ENCODE measurements around the gene LAMTOR2. TPM values are rescaled to one million over a fixed set of nuclear protein-coding genes. Genes with fewer than 3 reads are reported as not detected.
"Not testable (repeated sequence)": the region's sequence is repeated elsewhere in the genome, so short reads cannot be mapped to it uniquely, and the experiment has no call there.

Gene LAMTOR2
- total RNA-seq, 1 donor = 16.6 TPM

DNA sequence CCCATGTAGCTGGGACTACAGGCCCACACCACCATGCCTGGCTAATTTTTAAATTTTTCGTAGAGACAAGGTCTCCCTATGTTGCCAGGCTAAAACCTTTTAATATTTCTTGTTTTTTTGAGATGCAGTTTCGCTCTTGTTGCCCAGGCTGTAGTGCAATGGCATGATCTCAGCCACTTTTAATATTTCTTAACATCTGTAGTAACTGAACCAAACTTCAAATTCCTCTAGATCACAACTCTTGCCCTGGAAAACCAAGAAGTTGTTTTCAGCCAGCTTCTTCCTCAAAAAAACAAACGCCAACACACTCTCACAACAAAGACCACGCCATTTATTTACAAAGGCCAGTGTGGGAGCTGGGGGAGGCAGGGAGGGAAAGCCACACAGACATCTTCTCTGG lies 19.6 kb upstream of the LAMTOR2 start:
- H3K4me1 ChIP-seq (ENCODE audit: insufficient read depth, low read length); H3K27me3 ChIP-seq (ENCODE audit: insufficient read depth, low read length); H3K9me3 ChIP-seq (ENCODE audit: low read depth, low read length); H3K4me3 ChIP-seq (ENCODE audit: low read length): not testable (repeated sequence)

DNA sequence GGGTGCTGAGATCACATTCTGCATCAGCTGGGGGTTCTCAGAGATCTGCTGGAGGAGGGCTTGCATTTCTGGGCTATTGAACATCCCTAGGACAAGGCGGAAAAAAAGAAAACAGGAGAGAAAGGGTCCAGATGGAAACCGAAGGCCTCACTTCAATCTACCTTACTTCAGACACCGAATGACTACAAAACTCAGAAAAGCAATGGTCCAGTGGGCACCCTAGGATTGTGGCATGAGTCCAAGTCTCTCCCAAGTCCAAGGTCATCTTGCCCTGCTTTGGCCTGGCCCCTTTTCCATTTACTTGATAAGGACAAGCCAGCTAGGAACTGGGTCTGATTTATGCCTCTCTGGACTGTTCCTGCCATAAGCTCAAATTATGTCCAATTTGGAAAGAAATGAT lies 11.8 kb upstream of the LAMTOR2 start:
- Histone ChIP-seq H3K4me3 (ENCODE audit: low read length) (no peak overlapping the region), H3K9me3 (ENCODE audit: low read depth, low read length) (no peaks in the 10 kb centered on the region), H3K4me1 (ENCODE audit: insufficient read depth, low read length) (no peaks in the 10 kb centered on the region), H3K27me3 (ENCODE audit: insufficient read depth, low read length) (no peaks in the 10 kb centered on the region)

DNA sequence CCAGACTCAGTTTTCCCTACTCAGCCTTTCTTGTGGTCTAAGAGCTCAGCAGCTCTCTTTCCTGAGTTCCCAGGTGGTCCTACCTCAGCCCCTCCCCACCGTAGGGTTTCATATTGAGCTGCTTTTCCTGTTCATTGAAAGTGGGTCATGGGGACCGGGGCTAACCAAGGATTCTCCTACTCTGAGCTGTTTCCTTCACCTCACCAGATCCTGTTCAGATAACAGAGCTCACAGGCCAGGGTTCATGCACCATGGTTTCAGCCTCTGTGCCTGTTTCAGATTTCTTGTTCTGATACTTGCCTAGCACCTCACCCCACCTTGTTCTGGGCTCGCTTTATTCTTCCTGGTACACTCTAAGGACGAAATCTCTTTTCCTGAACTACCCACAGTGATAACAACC lies 9.5 kb upstream of the LAMTOR2 start:
- H3K27me3 ChIP-seq (ENCODE audit: insufficient read depth, low read length) = no peaks in the 10 kb centered on the region
- no peaks in the 10 kb centered on the region for H3K9me3 ChIP-seq (ENCODE audit: low read depth, low read length)
- no peaks in the 10 kb centered on the region for H3K4me1 ChIP-seq (ENCODE audit: insufficient read depth, low read length)
- no peak overlapping the region for H3K4me3 ChIP-seq (ENCODE audit: low read length)

DNA sequence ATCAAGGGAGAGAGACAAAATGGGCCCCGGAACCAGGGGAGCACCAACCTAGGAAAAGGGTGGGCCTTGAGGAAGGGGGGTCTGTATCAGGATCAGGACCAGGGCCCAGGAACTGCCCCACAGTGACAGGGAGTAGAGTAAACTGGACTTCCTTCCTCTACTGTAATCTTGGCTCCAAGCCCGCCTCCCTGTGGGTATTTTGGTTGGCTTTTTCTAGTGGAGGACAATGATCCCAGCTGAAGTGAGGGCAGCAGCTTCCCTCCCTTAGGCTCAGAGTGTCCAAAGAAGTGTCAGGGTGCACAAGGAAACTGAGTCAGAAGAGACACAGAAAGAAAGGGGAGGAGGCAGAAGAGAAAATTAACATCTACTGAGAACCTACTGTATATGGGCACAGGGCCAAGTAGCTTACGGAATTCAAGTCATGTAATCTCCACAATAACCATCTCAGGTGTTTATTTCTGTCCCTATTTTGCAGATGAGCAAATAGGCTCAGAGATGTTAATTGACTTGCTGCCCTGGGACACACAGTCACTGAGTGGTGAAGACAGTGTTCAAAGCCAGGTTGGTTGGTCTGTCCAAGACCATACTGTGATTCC lies 5.8 kb upstream of the LAMTOR2 start:
- no peak overlapping the region for H3K4me3 ChIP-seq (ENCODE audit: low read length)
- H3K4me1 ChIP-seq (ENCODE audit: insufficient read depth, low read length) = peaks cover 9% of the 10 kb centered on the region
- no peaks in the 10 kb centered on the region for H3K9me3 ChIP-seq (ENCODE audit: low read depth, low read length)
- no peaks in the 10 kb centered on the region for H3K27me3 ChIP-seq (ENCODE audit: insufficient read depth, low read length)

DNA sequence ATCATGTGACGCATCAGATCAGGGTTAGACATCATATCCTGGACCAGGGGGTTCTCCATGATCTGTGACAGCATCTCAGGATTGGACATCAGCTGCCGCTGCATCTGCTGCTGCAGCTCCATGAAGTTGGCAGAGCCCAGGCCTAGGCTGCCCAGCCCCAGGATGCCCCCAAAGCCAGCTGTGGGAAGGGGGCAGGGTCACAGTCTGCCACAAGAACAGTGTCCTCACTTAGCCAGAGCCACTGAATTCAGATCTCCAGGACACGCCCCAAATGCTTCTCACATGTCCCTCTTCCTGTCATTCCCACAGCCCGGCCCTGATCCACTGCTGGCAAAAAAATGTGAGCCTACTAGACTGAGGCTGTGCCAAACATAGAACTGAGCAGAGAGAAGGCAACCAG lies 4.2 kb upstream of the LAMTOR2 start:
- Histone ChIP-seq H3K9me3 (ENCODE audit: low read depth, low read length) (no peaks in the 10 kb centered on the region), H3K4me1 (ENCODE audit: insufficient read depth, low read length) (peaks cover 12% of the 10 kb centered on the region), H3K27me3 (ENCODE audit: insufficient read depth, low read length) (no peaks in the 10 kb centered on the region), H3K4me3 (ENCODE audit: low read length) (no peak overlapping the region)

DNA sequence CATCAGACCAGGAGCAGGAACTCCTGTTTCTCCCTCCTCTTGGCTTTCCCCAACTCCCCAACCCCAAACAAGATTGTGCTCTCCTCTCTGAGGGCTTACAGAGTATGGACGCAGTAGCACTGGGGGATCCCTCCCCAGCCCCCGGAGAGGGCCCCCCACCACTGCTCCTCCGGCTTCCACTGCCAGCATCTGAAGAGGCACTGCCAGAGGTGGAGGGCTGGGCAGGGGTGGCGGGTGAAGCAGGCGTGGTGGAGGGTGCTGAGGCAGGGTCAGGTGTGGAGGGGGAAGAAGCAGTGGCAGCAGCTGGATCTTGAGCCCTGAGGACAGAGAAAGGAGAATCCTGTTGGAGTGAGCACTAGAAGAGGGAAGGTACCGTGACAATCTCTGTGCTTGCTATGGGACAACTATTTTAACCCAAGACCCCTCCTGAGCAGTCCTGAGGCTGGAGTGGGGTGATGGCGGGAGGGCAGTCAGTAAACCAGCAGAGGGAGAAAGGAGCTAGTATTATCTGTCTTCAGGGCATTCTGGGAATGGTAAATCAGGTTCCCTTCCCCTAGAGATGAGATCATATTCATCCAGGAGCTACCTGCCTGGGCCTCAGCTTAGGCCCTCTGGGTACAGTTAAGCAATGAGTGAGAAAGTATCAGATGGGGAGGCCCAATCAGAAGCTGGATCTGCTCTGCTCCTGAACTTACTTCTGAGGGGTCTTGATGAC lies 3.4 kb upstream of the LAMTOR2 start:
- H3K4me1 ChIP-seq (ENCODE audit: insufficient read depth, low read length) = peaks cover 20% of the 10 kb centered on the region

DNA sequence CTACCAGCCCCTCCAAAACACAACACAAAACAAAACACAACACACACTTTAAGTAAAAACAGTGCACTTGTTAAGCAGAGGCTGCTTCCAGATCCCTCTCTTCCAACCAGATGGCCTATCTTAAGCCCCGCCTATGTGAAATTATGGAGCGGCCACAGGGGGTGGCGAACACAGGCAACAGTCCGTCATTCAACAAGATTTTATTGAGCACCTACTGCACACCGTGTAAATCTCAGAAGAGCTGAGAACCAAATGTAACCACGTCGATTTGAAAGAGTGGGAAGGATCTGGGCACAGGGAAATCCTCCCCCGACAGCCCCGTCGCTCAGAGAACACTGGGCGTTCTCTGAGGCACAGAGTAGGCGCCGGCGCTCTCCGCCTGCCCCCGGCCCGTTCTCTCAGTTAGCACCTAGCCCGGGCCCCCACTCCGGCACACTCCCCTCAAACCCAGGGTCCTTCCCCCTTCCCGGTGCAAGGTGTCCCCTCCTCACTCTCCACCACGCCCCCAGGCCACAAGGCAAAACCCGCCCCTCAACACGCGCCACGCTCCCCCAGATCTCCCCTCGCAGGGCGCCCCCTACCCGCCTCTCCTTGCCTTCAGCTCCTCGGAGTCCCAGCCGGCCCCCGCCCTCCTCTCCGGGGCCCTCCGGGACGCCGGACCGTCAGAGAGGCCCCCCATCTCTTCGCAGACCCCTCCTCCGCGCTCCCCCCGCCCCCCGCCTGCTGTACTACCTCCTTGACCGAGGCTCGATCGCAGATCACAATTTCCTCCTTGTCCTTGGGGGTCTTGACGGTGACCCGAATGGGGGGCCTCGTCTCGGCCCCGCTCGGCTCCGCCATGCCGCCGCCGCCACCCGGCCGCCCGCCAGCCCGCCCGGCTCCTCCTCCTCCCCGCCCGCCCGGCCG lies 1.5 kb upstream of the LAMTOR2 start:
- H3K27me3 ChIP-seq (ENCODE audit: insufficient read depth, low read length) = no peaks in the 10 kb centered on the region
- H3K9me3 ChIP-seq (ENCODE audit: low read depth, low read length) = no peaks in the 10 kb centered on the region
- H3K4me3 ChIP-seq (ENCODE audit: low read length) = peak overlapping the region; percentile 47
- H3K4me1 ChIP-seq (ENCODE audit: insufficient read depth, low read length) = peaks cover 24% of the 10 kb centered on the region

More for the DNA sequence above, 3.4 kb upstream of the LAMTOR2 start:
- Histone ChIP-seq H3K27me3 (ENCODE audit: insufficient read depth, low read length) (no peaks in the 10 kb centered on the region), H3K9me3 (ENCODE audit: low read depth, low read length) (no peaks in the 10 kb centered on the region), H3K4me3 (ENCODE audit: low read length) (no peak overlapping the region)

DNA sequence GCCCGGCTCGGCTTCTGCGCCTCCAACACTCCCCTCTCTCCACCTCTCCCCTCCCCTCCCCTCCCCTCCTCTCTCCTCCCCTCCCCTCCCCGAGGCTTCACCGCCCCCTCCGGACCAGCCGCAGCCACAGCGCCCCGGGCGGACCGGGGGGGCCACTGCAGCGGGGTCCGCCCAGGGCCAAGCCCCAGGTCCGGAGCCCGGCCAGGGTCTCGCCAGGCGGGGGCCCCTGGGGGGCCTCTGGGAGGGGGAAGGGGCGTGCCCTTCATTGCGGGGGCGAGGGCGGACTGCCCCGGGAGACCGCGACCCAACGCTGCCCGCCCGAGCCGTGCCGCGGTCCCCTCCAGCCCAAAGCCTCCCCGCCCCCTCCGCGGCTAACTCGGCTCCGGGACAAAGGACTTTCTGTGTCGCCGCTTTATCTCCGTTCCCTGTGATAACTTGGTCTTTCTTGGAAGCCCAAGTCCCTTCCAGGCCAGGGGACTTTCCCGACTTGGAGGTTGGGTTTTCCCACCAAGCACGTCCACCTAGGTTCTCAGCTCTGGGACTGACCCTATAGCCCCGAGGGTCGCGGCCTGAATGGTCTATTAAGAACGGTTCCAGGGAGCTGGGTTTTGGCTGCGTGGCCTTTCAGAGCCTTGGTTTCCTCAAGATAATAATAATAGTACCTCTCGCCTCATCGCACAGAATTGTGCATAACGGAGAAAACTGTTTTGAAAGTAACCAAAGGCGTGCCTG lies 648 bp upstream of the LAMTOR2 start, which contains the start of gene UBQLN4:
UBQLN4 (minus strand) TSS at position 31 of the 732 bp plus-strand sequence. CDS start 97 bp downstream, outside the sequence.
- peaks cover 24% of the 10 kb centered on the region for H3K4me1 ChIP-seq (ENCODE audit: insufficient read depth, low read length)
- peak within 1 kb of the TSS; percentile 92 for H3K4me3 ChIP-seq (ENCODE audit: low read length)
- H3K9me3 ChIP-seq (ENCODE audit: low read depth, low read length) = no peaks in the 10 kb centered on the region
- no peaks in the 10 kb centered on the region for H3K27me3 ChIP-seq (ENCODE audit: insufficient read depth, low read length)

DNA sequence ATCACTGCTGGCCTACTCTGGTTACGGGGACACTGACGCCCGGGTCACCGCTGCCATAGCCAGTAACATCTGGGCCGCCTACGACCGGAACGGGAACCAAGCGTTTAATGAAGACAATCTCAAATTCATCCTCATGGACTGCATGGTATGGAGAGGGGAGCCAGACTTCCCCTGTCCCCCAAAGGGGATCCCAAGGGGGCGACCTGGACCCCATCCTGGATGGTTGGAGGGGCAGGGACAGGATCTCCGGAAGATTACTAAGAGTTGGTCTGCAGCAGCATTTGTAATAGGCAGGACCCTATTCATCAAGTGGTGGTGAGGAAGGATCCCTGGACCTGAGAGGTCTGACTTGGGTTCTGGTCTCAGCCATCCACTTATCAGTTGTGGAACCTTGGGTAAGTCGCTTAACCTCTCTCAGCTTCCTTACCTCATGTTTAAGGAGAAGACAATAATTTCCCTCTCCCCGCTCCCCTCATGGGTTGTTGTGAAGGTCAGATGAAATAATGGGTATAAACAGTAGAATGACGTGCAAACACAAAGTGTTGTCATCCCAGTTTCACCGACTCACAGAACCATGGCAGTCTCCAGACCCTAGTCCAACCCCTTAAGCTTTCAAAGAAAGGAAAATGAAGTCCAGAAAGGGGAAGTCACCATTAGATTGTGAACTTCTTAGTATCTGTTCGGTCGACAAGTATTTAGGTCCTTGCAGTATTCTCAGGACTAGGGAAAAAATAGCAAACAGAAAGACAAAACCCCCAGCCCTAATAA lies 883 bp downstream of the LAMTOR2 start:
- peak overlapping the region; percentile 92 for H3K4me3 ChIP-seq (ENCODE audit: low read length)

DNA sequence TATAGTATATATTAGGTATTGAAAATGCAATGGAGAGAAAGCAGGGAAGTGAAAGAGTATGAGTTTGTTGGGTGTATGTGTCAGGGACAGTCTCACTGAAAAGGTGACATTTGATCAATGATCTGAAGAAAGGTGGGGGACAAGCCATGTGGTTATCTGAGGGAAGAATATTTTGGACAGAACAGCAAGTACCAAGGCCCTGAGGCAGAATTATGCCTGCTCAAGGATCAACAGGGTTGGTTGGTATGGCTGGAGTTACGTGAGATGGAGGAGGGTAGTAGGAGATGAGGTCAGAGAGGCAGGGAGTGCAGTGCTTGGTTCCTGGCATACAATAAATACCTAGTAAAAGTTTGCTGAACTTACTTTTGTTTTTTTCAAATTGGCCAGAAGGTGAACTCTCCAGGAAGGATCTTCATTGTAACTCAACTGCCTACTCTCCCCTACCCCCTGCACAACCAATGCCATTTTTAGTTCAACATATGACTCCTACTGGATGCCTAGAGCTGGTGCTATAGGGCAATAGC lies 1.8 kb downstream of the LAMTOR2 start:
- H3K4me3 ChIP-seq (ENCODE audit: low read length) = no peak overlapping the region
- peaks cover 24% of the 10 kb centered on the region for H3K4me1 ChIP-seq (ENCODE audit: insufficient read depth, low read length)
- no peaks in the 10 kb centered on the region for H3K27me3 ChIP-seq (ENCODE audit: insufficient read depth, low read length)

More for the DNA sequence above, 883 bp downstream of the LAMTOR2 start:
- H3K4me1 ChIP-seq (ENCODE audit: insufficient read depth, low read length) = peaks cover 24% of the 10 kb centered on the region
- no peaks in the 10 kb centered on the region for H3K27me3 ChIP-seq (ENCODE audit: insufficient read depth, low read length)
- H3K9me3 ChIP-seq (ENCODE audit: low read depth, low read length) = no peaks in the 10 kb centered on the region

DNA sequence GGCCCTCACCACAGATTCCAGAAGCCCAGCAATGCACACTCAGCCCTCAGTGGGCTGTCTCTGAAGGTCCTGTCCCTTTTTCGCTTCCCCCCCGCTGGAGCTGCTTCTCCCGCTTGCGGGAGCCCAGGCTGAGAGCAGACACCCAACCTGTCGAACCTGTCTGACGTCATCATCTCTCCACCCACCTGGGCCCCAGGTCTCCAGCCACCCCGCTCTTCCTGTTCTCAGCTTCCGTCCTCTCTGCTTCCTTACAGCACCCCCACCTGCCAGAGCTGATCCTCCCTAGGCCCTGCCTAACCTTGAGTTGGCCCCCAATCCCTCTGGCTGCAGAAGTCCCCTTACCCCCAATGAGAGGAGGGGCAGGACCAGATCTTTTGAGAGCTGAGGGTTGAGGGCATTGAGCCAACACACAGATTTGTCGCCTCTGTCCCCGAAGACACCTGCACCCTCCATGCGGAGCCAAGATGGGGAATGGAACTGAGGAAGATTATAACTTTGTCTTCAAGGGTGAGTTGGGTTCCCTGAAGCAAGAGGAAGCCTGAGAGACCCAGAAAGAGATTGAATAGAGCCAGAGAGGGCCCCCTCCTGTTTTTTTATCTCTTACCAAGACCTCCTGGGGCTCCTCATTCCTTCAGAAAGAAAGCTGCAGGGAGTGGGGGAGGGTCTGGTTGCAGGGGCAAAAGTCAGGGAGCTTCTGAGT lies 6.5 kb downstream of the LAMTOR2 start, which contains the start of gene RAB25:
RAB25 (plus strand) TSS at position 224 of the 700 bp plus-strand sequence; CDS start at position 465, 241 bp downstream.
- Histone ChIP-seq H3K4me3 (ENCODE audit: low read length) (no peak within 1 kb of the TSS), H3K27me3 (ENCODE audit: insufficient read depth, low read length) (no peaks in the 10 kb centered on the region), H3K9me3 (ENCODE audit: low read depth, low read length) (no peaks in the 10 kb centered on the region), H3K4me1 (ENCODE audit: insufficient read depth, low read length) (peaks cover 5% of the 10 kb centered on the region)

More for the DNA sequence above, 1.8 kb downstream of the LAMTOR2 start:
- no peaks in the 10 kb centered on the region for H3K9me3 ChIP-seq (ENCODE audit: low read depth, low read length)

DNA sequence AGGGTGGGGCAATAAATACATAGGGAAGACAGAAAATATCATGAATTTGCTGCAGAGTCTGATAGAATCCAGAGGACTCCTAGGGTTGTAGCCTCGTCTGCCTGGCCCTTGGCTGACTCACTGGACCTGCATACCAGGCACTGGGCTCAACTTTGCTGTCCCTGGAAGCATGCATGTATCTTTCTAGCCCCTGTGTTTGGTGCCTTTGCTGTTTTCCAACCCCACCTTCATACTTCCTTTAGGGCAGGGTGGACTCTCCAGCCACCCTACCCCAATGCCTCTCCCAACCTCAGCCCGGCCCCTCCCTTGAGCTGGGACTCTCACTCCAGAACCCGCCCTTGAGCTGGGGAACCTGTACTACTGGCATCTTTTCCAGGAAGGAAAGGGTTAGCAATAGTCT lies 7.6 kb downstream of the LAMTOR2 start:
- H3K4me3 ChIP-seq (ENCODE audit: low read length) = no peak overlapping the region
- no peaks in the 10 kb centered on the region for H3K27me3 ChIP-seq (ENCODE audit: insufficient read depth, low read length)
- no peaks in the 10 kb centered on the region for H3K9me3 ChIP-seq (ENCODE audit: low read depth, low read length)
- peaks cover 4% of the 10 kb centered on the region for H3K4me1 ChIP-seq (ENCODE audit: insufficient read depth, low read length)

DNA sequence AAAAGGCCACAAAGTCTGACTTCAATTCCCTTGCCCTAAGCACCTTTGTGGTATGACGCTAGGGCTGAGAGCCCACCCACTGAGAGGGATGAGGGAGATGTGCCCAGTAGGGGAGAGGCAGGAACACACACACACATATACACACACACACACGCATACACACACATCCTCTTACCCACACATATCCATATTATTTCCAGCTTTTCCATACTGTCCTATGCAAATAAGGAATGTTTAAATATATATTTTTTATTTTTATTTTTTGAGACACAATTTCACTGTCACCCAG lies 9.4 kb downstream of the LAMTOR2 start:
- H3K27me3 ChIP-seq (ENCODE audit: insufficient read depth, low read length) = no peaks in the 10 kb centered on the region
- H3K4me3 ChIP-seq (ENCODE audit: low read length) = no peak overlapping the region
- H3K9me3 ChIP-seq (ENCODE audit: low read depth, low read length) = no peaks in the 10 kb centered on the region
- H3K4me1 ChIP-seq (ENCODE audit: insufficient read depth, low read length) = peaks cover 4% of the 10 kb centered on the region

All from mononuclear cell (primary cell).